NCI-H82 (cell line): ENCODE data around the gene LHX5.
"Not testable (repeated sequence)": the region's sequence is repeated elsewhere in the genome, so short reads cannot be mapped to it uniquely, and the experiment has no call there.

Experiments
- DNase-seq: peaks from one replicate; lab custom pipeline; 2025; lab: John Stamatoyannopoulos, UW

The LHX5 gene

GRCh38 chr12:113471619-113472171 is at the start of gene LHX5:
Gene LHX5, minus strand, starts transcription at chr12:113471871. Its CDS starts 373 bp downstream, at chr12:113471498.
- peak; percentile 27 for DNase-seq

GRCh38 chr12:113519464-113520307 is 48.0 kb upstream of the LHX5 start:
- DNase-seq, result no peak

GRCh38 chr12:113515082-113515856 is 43.6 kb upstream of the LHX5 start:
- DNase-seq, result peak; percentile 39

- DNase-seq, result no peak
Measured at GRCh38 chr12:113514602-113515001, 42.9 kb upstream of the LHX5 start.

- no peak for DNase-seq
Measured at GRCh38 chr12:113512568-113512967, 40.9 kb upstream of the LHX5 start.

DNA sequence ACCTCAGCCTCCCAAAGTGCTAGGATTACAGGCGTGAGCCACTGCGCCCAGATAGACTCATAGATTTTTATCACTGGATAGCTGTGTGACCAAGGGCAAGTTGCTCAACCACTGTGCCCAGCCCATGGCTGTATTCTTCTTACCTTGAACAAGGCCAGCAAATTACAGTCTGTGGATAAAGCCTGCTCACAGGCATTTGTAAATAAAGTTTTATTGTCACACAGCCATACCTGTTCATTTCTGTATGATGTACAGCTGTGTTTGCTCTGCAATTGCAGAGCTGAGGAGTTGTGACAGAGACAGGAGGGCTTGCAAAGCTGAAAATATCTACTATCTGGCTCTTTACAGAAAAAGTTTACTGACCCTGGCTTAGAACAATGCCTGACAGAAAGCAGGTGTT is 35.2 kb upstream of the LHX5 start:
- no peak for DNase-seq

GRCh38 chr12:113505941-113506340 is 34.3 kb upstream of the LHX5 start:
- no peak for DNase-seq

GRCh38 chr12:113504917-113505316 is 33.2 kb upstream of the LHX5 start:
- DNase-seq, result no peak

DNA sequence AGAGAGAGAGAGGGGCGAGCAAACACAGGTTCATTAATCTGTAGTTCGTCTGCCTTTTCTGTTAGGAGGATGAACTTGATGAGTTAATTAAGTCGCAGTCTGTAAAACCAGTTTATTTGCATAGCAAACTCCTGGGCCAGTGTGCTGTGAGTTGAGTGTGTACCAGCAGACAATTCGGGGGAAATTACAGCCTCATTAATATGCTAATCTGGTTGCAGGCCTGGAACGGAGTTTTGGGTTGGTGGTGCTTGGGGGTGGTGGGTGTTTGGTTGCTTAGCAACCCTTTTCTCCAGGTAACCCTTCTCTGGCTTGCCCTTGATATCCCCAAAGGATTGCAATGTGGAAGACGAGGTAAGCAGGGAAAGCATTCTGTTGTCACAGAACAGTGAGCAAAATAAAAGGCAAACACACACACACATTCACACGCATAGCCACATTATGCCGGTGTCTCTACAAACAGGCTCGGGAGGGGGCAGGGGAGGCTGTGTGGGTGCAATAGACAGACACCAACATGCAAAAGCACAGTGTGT is 29.2 kb upstream of the LHX5 start:
- DNase-seq, result no peak

DNA sequence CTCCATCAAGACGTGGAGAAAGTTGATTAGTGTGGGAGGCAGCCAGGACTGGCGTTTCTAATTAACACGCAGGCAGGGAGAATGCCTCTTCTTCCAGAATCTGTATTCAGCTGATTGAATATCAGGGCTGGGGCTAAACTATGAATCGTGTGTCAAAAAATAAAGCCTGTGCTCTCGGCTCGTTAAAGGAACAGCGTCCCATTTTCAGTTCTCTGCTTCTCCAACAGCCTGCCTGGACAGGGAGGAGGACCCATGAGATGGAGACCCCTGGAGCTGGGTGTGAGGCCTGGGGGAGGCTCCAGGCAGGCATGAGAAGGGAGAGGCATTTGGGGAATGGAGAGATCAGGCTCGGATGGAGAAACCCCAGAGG is 28.6 kb upstream of the LHX5 start:
- no peak for DNase-seq

DNA sequence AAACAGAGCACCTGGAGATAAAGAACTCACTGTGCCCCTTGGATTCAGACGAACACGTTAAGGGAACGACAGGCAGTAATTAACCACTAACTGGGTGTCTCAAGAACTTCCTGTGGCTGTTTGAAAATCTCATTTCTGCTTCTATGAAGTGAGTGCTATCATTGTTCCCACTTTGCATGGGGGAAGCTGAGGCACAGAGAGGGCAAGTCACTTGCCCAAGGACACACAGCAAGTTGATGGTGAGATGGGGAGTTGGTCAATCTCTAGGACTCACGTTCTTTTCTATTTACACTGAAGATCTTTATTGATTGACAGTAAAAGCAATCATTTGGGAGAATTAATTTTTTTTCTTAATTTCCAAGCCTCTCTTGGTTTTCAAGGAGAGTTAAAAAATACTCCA is 26.8 kb upstream of the LHX5 start:
- no peak for DNase-seq

DNA sequence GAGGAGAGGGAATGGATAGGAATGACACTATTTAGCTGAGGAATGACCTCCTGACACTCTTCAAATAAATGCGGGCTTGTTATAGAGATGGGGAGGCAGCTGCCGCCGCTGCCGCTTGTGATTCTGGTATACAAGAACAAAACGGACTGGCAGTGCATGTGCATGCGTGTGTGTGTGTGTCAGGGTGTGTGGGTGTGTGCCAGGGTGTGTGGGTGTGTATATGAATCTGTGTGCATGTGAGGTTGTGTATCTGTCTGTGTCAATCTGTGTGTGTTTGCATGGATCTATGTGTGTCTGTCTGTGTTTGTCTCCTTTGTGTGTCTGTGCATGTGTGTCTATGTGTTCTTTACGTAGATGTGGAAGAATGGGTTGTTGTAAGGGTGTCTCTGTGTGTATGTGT is 26.0 kb upstream of the LHX5 start:
- no peak for DNase-seq

- not testable (repeated sequence) for DNase-seq
Measured at GRCh38 chr12:113495941-113496340, 24.3 kb upstream of the LHX5 start.

- DNase-seq, result no peak
Measured at GRCh38 chr12:113488322-113488721, 16.7 kb upstream of the LHX5 start.

DNA sequence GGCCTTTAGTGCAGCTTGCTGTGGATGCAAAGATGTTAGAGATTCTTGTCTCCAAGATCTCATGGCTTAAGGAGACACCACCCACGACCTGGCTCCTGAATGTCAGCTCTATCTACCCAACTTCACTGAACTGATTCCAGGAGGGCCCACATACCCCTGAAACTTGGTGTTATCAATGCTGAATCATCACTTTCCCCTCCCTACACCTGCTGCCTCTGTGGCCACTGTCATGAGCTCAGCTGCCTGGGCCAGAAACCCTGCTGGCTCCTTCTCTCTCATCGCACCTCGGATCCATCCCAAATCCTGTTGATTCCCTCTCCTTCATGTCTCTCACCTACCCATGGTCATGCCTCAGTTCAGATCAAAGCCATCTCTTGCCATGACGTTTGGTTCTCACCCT is 15.1 kb upstream of the LHX5 start:
- no peak for DNase-seq

GRCh38 chr12:113485330-113485729 is 13.7 kb upstream of the LHX5 start:
- no peak for DNase-seq

- DNase-seq, result no peak
Measured at GRCh38 chr12:113482334-113482733, 10.7 kb upstream of the LHX5 start.

DNA sequence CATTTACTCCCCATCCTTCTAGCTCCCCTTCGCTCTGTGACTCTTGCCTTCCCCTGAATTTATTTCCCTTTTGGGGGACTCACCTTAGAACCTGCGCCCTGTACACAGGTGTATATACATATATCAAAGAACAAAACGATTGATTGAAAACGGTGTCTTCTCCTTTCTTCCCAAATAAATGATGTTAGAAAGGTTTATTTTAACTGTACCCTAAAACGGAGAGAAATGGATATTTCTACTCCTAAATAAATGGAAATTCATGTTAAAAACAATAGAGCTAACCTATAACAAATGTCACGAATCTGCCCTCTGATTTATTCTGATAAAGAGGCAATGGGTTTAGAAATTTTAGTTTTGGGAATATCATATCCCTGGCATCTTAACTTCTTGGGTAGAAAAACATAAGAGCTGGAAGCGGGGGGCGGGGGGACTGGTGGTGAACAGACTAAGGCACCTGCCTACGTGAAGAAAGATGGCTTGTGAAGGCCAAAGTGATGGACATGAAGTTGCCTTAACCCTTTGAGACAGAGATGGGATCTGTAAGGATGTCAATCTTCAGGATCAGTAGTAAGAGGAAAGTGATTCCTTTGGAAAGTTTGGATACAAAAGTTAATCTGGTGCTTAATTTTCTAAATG is 8.8 kb upstream of the LHX5 start:
- DNase-seq, result no peak

- peak; percentile 17 for DNase-seq
Measured at GRCh38 chr12:113479590-113480335, 8.1 kb upstream of the LHX5 start.

DNA sequence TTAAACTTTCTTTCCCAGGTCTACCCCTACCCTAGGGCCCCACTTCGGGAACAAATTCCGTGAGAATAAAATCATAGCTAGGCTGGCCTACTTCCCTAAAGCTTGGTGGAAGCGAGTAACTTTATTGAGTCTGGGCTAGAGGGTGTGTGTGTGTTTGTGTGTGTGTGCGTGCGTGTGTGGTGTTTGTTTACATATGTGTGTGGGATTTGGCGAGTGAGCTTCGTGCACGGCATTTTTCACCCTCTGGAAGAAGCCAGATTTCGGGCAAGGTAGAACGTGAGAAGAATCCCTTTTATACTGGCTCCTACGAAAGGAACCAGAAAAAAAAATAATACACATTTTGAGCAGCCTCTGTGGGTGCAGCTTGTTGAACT is 7.5 kb upstream of the LHX5 start:
- no peak for DNase-seq

DNA sequence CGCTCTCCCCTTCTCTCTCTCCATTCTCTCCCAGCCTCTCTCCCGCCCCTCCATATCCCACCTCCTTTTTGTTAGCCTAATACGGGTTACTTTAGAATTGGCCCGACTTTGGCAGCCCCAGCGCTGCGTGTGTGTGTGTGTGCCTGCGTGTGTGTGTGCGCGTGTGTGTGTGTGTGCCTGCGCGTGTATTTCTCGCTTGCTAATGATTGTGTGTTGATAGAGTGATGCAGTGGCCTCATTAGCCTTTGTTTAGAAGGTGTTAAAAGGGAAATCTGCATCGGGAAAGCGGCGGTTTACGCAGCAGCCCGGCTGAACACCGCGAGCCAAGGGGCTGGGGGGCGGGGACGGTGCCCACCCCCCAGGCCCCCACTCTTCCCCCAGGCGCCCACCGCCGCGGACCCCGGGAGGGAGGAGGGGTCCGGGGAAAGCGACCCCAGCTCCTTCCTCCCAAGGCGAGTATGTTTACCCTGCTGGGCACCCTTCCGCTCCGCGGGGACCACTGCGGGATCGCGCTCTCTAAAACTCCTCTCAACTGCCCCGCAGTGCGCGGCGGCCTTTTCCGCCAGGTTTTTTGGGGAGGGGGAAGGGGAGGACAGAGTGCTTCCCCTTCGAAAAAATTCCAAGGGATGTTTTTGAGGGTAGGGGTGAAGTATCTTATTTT is 6.8 kb upstream of the LHX5 start:
- DNase-seq, result no peak
